Stimulated activated naive CD8-positive, alpha-beta T cell treated with anti-CD3 and anti-CD28 coated beads, Interleukin-15, Interleukin-2, amounts not matched to agents 100 ng/mL and 50 ng/mL, for 24 hours (primary cell): Measurements from ENCODE around the gene RILP.
"Not testable (repeated sequence)": the region's sequence is repeated elsewhere in the genome, so short reads cannot be mapped to it uniquely, and the experiment has no call there.

Experiments
- H3K27ac Mint-ChIP-seq: one replicate; pipeline ENCODE4 v1.8.0; 2021; ENCODE audit warnings: mild to moderate bottlenecking, mixed read lengths
- H3K27me3 Mint-ChIP-seq: one replicate; pipeline ENCODE4 v1.8.0; 2021; ENCODE audit warnings: mixed read lengths
- H3K36me3 Mint-ChIP-seq: one replicate; pipeline ENCODE4 v1.8.0; 2021; ENCODE audit warnings: low read depth, mixed read lengths
- H3K4me1 Mint-ChIP-seq: one replicate; pipeline ENCODE4 v1.8.0; 2021; ENCODE audit warnings: low read depth, mixed read lengths
- H3K4me3 Mint-ChIP-seq: one replicate; pipeline ENCODE4 v1.8.0; 2021; ENCODE audit warnings: mild to moderate bottlenecking, mixed read lengths
- H3K9me3 Mint-ChIP-seq: one replicate; pipeline ENCODE4 v1.8.0; 2021; ENCODE audit warnings: mixed read lengths

The RILP gene

DNA sequence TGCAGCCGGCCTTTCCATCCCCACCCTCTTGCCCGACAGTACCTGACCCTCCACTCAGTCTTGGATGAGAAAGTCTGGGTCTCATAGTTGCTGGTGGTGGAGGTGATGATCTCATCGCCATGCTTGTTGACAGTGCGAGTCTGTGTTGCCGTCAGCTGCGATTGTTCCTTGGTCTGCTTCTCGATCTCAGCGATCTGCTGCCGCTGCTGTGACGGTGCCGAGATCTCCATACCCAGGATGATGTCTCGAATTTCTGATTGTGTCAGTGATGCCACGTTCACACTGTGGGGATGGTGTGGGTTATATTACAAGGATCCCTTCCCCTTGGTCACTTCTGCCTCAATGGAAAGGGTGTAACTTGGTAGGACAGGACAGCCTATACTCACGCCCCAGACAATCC is 4.1 kb upstream of the RILP start:
- Mint-ChIP-seq H3K36me3 (peaks cover 71% of the 10 kb centered on the region), H3K4me3 (no peak overlapping the region), H3K27ac (no peak overlapping the region), H3K27me3 (no peaks in the 10 kb centered on the region), H3K4me1 (peaks cover 12% of the 10 kb centered on the region), H3K9me3 (no peaks in the 10 kb centered on the region)

- not testable (repeated sequence) for H3K4me3 Mint-ChIP-seq, H3K27ac Mint-ChIP-seq, H3K27me3 Mint-ChIP-seq, H3K9me3 Mint-ChIP-seq
- H3K36me3 Mint-ChIP-seq = peaks cover 62% of the 10 kb centered on the region
- peaks cover 18% of the 10 kb centered on the region for H3K4me1 Mint-ChIP-seq
Measured at GRCh38 chr17:1652794-1653193, 3.1 kb upstream of the RILP start.

- Mint-ChIP-seq H3K4me3 (no peak overlapping the region), H3K4me1 (peaks cover 24% of the 10 kb centered on the region), H3K36me3 (peaks cover 51% of the 10 kb centered on the region), H3K27me3 (no peaks in the 10 kb centered on the region), H3K9me3 (no peaks in the 10 kb centered on the region), H3K27ac (no peak overlapping the region)
Measured at GRCh38 chr17:1651559-1651844, 1.8 kb upstream of the RILP start.

DNA sequence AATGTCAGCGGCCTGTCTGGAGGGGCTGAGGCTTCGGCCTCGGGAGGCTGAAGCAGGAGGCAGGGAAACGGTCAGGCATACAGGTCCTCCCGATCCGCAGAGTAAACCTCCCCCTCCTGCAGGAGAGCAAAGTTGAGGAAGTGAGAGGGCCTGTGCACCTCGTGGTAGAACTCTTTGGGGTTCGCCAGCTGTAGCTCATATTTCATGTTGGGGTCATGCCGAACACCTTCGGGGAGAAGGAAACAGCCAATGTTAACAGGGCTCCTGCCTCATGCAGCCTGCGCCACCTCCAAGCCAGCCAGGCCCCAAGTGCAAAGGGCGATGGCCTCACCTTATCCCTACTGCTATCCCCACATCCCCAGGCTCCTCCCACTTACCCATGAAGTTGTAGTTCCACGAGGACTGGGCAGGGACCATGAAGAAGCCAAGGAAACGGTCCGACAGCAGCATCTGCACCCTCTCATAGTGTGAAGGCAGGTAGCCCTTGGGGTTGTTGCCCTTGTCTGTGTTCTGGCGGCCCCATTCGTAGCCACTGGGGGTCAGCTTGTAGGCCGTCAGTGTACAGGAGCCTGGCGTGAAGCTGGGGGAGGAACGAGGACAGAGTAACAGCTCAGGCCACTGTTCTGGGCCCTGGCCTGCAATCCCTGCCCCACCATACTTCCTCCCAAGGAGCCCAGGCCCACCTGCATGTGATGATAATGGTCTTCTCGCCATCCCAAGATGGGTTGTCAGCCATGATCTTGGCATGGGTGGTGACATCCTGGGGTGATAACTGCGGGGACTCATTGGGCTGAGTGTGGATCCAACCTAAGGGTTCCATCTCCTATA is 1.3 kb upstream of the RILP start:
- H3K36me3 Mint-ChIP-seq = peaks cover 46% of the 10 kb centered on the region

GRCh38 chr17:1648963-1649843 is 463 bp downstream of the RILP start:
- H3K4me1 Mint-ChIP-seq = peaks cover 44% of the 10 kb centered on the region
- H3K27ac Mint-ChIP-seq = no peak overlapping the region
- peak overlapping the region; percentile 32 for H3K4me3 Mint-ChIP-seq
- H3K27me3 Mint-ChIP-seq = no peaks in the 10 kb centered on the region
- peaks cover 36% of the 10 kb centered on the region for H3K36me3 Mint-ChIP-seq
- H3K9me3 Mint-ChIP-seq = no peaks in the 10 kb centered on the region

More for the DNA sequence above, 1.3 kb upstream of the RILP start:
- Mint-ChIP-seq H3K27me3 (no peaks in the 10 kb centered on the region), H3K27ac (no peak overlapping the region), H3K4me1 (peaks cover 27% of the 10 kb centered on the region), H3K9me3 (no peaks in the 10 kb centered on the region), H3K4me3 (no peak overlapping the region)

DNA sequence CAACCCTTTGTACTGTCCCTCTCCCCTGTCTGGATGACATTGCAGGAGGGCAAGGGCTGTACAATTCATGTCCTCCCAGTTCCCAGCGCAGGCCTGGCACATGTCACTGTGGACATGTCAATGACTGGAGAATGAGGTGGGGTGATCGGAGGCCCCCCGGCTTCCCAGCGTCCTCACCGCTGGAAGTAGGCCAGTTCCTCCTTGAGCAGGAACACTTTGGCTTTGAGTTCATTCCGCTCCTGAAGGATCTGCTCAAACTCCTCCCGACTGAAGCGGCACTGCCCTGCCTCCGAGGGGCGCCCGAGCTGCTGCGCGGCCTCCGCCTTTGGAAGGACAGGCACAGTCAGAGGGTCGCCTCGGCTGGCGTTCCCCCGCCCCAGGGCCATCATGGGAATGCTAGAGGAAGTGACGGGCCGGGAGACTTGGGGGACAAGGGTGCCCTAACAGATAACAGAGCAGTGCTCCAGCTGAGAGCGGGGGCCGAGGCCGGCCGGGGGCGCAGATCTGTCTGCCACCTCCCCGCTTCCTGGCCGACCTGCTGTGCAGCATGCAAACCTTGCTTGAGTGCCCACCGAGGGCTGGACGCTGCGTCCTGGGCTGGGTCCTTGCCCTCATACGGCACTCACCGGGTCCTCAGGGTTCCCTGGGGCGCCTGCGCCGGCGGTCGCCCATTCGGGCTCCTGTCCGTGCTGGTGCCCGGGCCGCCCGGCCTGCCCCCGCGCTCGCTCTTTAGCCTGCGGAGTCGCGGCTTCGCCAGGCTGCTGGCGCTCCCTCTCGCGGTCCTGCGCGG is 1.3 kb downstream of the RILP start:
- Mint-ChIP-seq H3K36me3 (peaks cover 28% of the 10 kb centered on the region), H3K4me3 (peak overlapping the region; percentile 47), H3K9me3 (no peaks in the 10 kb centered on the region), H3K27ac (no peak overlapping the region), H3K27me3 (no peaks in the 10 kb centered on the region), H3K4me1 (peaks cover 49% of the 10 kb centered on the region)

DNA sequence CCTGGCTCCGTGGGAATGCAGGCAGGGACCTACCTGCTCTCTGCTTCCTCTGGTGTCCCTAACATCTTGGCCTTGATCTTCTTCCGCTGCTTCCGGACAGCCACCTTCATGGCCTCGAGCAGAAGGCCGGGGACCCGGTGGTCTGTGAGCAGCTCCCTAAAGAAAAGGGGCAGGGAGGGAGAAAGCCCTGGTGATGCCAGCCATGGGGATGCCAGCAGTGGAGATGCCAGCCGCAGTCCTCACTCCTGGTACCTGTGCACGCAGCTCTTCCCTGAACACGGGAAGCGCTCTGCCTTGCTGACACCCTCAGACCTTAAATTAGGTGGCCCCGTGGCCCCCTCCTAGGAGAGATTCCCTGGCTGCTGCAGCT is 1.9 kb downstream of the RILP start:
- no peaks in the 10 kb centered on the region for H3K27me3 Mint-ChIP-seq
- peak overlapping the region; percentile 47 for H3K4me3 Mint-ChIP-seq
- H3K27ac Mint-ChIP-seq = no peak overlapping the region
- H3K9me3 Mint-ChIP-seq = no peaks in the 10 kb centered on the region
- peaks cover 22% of the 10 kb centered on the region for H3K36me3 Mint-ChIP-seq
- peaks cover 49% of the 10 kb centered on the region for H3K4me1 Mint-ChIP-seq

GRCh38 chr17:1646199-1646875 is 3.3 kb downstream of the RILP start:
- Mint-ChIP-seq H3K36me3 (peaks cover 8% of the 10 kb centered on the region), H3K27me3 (no peaks in the 10 kb centered on the region), H3K4me1 (peaks cover 52% of the 10 kb centered on the region), H3K4me3 (peak overlapping the region; percentile 85), H3K9me3 (no peaks in the 10 kb centered on the region), H3K27ac (no peak overlapping the region)

DNA sequence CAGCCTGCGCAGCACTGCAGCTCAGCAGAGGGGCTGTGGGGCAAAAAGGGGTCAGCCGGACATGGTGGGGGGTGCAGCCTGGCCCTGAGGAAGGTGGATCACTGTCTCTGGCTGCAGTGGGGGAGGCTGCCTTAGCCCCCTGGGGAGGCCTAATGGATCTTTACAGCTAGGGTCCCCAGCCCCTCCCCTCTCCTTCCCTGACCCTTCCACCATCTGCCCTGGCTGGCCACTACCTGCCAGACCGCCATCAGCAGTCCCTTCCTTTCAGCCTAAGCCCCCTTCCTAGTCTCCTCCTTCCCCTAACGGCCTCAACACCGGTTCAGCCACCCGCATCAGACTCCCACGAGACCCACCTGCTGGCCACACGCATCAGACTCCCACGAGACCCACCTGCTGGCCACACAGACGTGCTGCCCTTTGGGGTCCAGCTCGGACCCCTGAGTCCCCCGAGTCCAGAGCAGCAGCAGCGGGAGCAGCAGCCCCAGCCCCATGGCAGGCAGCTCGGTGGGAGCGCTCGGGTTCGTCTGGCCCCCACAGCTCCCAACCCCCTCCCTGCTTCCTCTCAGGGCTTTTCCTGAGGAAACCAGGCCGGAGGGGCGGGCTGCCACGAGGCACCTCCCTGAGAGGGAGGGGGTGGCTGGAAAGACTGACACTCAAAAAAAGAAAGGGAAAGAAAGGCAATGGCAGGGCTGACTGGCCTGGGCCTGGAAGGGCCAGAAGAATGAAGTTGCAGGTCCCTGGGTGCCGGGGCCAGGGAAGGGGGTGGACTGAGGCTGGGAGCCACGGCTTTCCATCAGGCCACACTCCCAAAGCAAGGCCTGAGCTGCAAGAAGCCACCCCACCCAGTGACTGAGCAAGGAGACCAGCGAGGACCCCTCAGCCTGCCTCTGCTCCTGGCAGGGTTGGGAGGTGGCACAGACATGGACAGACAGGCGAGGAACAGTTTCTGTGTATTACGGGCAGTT is 4.2 kb downstream of the RILP start, which contains the start of gene SCARF1:
TSS of gene SCARF1 (minus strand) at position 526 of the 965 bp plus-strand sequence. CDS start at position 491, 35 bp downstream.
- peaks cover 46% of the 10 kb centered on the region for H3K4me1 Mint-ChIP-seq
- H3K9me3 Mint-ChIP-seq = no peaks in the 10 kb centered on the region
- H3K27me3 Mint-ChIP-seq = no peaks in the 10 kb centered on the region
- peak within 1 kb of the TSS; percentile 90 for H3K27ac Mint-ChIP-seq
- H3K4me3 Mint-ChIP-seq = peak within 1 kb of the TSS; percentile 85
- no peaks in the 10 kb centered on the region for H3K36me3 Mint-ChIP-seq

DNA sequence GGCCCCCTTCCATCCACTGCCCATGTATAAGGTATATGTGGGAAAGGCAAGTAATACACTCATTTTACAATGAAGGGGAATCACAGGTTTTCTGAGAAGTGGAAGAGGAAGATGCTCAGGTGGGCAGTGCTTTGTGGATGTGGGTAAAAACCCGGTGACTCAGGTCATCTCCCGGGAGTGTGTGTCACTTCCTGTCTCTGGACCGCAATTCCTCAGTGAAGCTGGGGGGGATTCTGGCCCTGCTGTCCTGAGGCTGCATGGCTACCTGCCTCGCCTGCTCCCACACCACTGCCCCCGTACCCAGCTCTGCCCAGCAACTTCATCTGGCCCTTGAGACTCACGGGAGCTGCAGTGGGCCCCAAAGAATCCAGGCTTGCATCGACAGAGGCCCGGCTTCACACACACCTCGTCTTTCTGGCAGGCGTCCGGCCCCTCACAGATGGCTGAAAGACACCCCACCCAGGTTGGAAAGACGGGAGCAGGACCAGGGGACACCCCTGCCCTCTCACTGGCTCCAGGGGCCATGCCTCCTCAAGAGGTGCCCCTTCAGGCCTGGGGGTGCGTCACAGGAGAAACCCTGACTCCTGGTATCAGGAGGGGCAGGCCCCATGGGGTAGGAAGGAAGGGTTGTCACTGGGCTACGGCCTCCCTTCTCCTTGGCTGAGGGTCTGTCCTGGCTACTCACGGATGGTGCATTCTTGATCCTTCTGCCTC is 5.0 kb downstream of the RILP start:
- H3K27ac Mint-ChIP-seq = peak overlapping the region; percentile 90
- H3K36me3 Mint-ChIP-seq = no peaks in the 10 kb centered on the region
- H3K4me3 Mint-ChIP-seq = peak overlapping the region; percentile 85
- H3K9me3 Mint-ChIP-seq = no peaks in the 10 kb centered on the region
- no peaks in the 10 kb centered on the region for H3K27me3 Mint-ChIP-seq
- H3K4me1 Mint-ChIP-seq = peaks cover 40% of the 10 kb centered on the region

DNA sequence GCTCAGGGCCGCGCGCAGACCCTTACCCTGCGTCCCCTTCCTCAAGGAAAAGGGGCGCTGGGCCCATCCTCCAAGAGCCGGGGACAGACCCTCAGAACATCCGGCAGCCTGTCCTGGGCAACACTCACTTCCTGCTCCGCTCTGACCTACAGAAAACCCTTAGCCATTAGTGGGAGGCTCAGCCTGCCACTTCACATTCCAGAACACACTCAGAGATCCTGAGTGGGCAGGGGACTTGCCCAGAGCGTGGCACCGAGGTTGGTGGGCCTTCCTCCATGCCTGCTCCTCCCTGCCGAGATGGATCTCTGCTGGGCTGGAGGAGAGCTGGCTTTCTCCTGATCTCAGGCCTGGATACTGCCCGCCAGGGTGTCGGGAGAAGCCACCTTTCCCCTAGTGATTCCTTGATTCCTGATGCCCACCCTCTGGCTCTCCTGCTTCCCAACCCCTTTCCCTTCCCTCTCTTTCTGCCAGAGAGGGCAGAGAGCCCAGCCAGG is 5.6 kb downstream of the RILP start:
- Mint-ChIP-seq H3K27me3 (no peaks in the 10 kb centered on the region), H3K27ac (peak overlapping the region; percentile 90), H3K9me3 (no peaks in the 10 kb centered on the region), H3K4me1 (peaks cover 40% of the 10 kb centered on the region), H3K36me3 (no peaks in the 10 kb centered on the region), H3K4me3 (peak overlapping the region; percentile 85)

- H3K27me3 Mint-ChIP-seq = no peaks in the 10 kb centered on the region
- no peak overlapping the region for H3K27ac Mint-ChIP-seq
- peak overlapping the region; percentile 85 for H3K4me3 Mint-ChIP-seq
- H3K36me3 Mint-ChIP-seq = no peaks in the 10 kb centered on the region
- no peaks in the 10 kb centered on the region for H3K9me3 Mint-ChIP-seq
- H3K4me1 Mint-ChIP-seq = peaks cover 40% of the 10 kb centered on the region
Measured at GRCh38 chr17:1643293-1643998, 6.2 kb downstream of the RILP start.
